ENCODE results near the gene LAT. TPM values are rescaled to one million over a fixed set of nuclear protein-coding genes. Genes with fewer than 3 reads are reported as not detected.

LAT gene
- total and polyA plus RNA-seq, 4 experiments from 2014 or later: 310 to 455 (median 346) TPM

- H3K27ac ChIP-seq (ENCODE audit: low read depth, low read length): peak overlapping the region; percentile 17
- Mint-ChIP-seq H3K27ac (peak overlapping the region in 4 of 7 donors; percentile 67 to 98 (median 90)), H3K9me3 (peaks cover 0 to 8% (median 6%) of the 10 kb centered on the region in 8 donors), H3K27me3 (no peaks in the 10 kb centered on the region), H3K36me3 (peaks cover 57 to 60% of the 10 kb centered on the region in 2 donors), H3K4me1 (peaks cover 27 to 57% (median 36%) of the 10 kb centered on the region in 4 donors), H3K4me3 (peak overlapping the region in 1 of 8 donors; percentile 99)
- H3K9me3 ChIP-seq (ENCODE audit: control insufficient read depth in 1 of 2, low read length in 2 of 2): no peaks in the 10 kb centered on the region
- CTCF ChIA-PET (ENCODE audit: partially characterized antibody): interaction anchor here (0.9 to 1.0 kb wide), 2 partner anchors 9 kb away, joined by 3 to 4 read pairs; partner anchors contain the start of gene SPNS1
- peaks cover 34% of the 10 kb centered on the region for H3K4me1 ChIP-seq (ENCODE audit: insufficient read depth, low read length)
- H3K27me3 ChIP-seq (ENCODE audit: insufficient read depth, low read length): no peaks in the 10 kb centered on the region
- intact Hi-C loops (cut with micrococcal nuclease): loop anchor here (10.0 kb wide), 1 partner anchor 92 kb away; no protein-coding TSS in a partner anchor
- no peak for DNase-seq
- peaks cover 40% of the 10 kb centered on the region for H3K36me3 ChIP-seq (ENCODE audit: insufficient read depth, low read length)
- no peak overlapping the region for H3K4me3 ChIP-seq (ENCODE audit: low read length in 2 of 2)
- POLR2A ChIA-PET (ENCODE audit: partially characterized antibody): interaction anchor here (1.0 to 8.4 kb wide), 4 partner anchors 7 to 40 kb away, joined by 3 to 155 read pairs (median 39); partner anchors contain the start of gene SPNS1
Observed at GRCh38 chr16:28982949-28983348, 1.9 kb upstream of the LAT start.

GRCh38 chr16:28983644-28984043 is 1.2 kb upstream of the LAT start:
- Histone ChIP-seq H3K27ac (ENCODE audit: low read depth, low read length) (peak overlapping the region; percentile 83), H3K36me3 (ENCODE audit: insufficient read depth, low read length) (peaks cover 40% of the 10 kb centered on the region), H3K9me3 (ENCODE audit: control insufficient read depth in 1 of 2, low read length in 2 of 2) (no peaks in the 10 kb centered on the region), H3K4me3 (ENCODE audit: low read length in 2 of 2) (no peak overlapping the region), H3K4me1 (ENCODE audit: insufficient read depth, low read length) (peaks cover 39% of the 10 kb centered on the region), H3K27me3 (ENCODE audit: insufficient read depth, low read length) (no peaks in the 10 kb centered on the region)
- Mint-ChIP-seq H3K36me3 (peaks cover 57 to 59% of the 10 kb centered on the region in 2 donors), H3K27me3 (no peaks in the 10 kb centered on the region), H3K27ac (peak overlapping the region; percentile 67 to 98 (median 91)), H3K4me3 (peak overlapping the region; percentile 30 to 99 (median 70)), H3K9me3 (peaks cover 0 to 8% (median 6%) of the 10 kb centered on the region in 8 donors), H3K4me1 (peaks cover 25 to 57% (median 35%) of the 10 kb centered on the region in 4 donors)
- POLR2A ChIA-PET (ENCODE audit: partially characterized antibody): interaction anchor here (0.6 to 10.4 kb wide), 10 partner anchors 8 to 1446 kb away, joined by 3 to 155 read pairs (median 20); partner anchors contain the start of genes DCTPP1, SPNS1 and TUFM
- intact Hi-C loops (cut with micrococcal nuclease): loop anchor here (2.0 to 10.0 kb wide), 2 partner anchors 33 to 91 kb away; partner anchors contain the start of gene NFATC2IP
- DNase-seq: no peak
- CTCF ChIA-PET (ENCODE audit: partially characterized antibody): interaction anchor here (1.0 to 1.2 kb wide), 2 partner anchors 10 to 41 kb away, joined by 3 read pairs; partner anchors contain the start of gene SPNS1

- H3K27ac Mint-ChIP-seq: peak overlapping the region; percentile 81 to 98 (median 91)
- peaks cover 0 to 8% (median 6%) of the 10 kb centered on the region in 8 donors for H3K9me3 Mint-ChIP-seq
- H3K4me3 Mint-ChIP-seq: peak overlapping the region; percentile 49 to 100 (median 99)
- Histone ChIP-seq H3K4me1 (ENCODE audit: insufficient read depth, low read length) (peaks cover 43% of the 10 kb centered on the region), H3K9me3 (ENCODE audit: control insufficient read depth in 1 of 2, low read length in 2 of 2) (no peaks in the 10 kb centered on the region), H3K36me3 (ENCODE audit: insufficient read depth, low read length) (peaks cover 37% of the 10 kb centered on the region), H3K27ac (ENCODE audit: low read depth, low read length) (peak overlapping the region; percentile 83), H3K27me3 (ENCODE audit: insufficient read depth, low read length) (no peaks in the 10 kb centered on the region), H3K4me3 (ENCODE audit: low read length in 2 of 2) (peak overlapping the region; percentile 61 to 81)
- intact Hi-C loops (cut with micrococcal nuclease): loop anchor here (2.0 to 10.0 kb wide), 2 partner anchors 33 to 91 kb away; partner anchors contain the start of gene NFATC2IP
- peaks cover 58 to 63% of the 10 kb centered on the region in 2 donors for H3K36me3 Mint-ChIP-seq
- peaks cover 27 to 60% (median 38%) of the 10 kb centered on the region in 4 donors for H3K4me1 Mint-ChIP-seq
- ChIA-PET POLR2A (ENCODE audit: partially characterized antibody) (interaction anchor here (0.6 to 10.4 kb wide), 12 partner anchors 8 to 1446 kb away, joined by 3 to 155 read pairs (median 20); partner anchors contain the start of genes DCTPP1, RABEP2, SPNS1 and TUFM), CTCF (ENCODE audit: partially characterized antibody) (interaction anchor here (0.8 to 1.2 kb wide), 4 partner anchors 10 to 41 kb away, joined by 3 to 7 read pairs (median 3); partner anchors contain the start of gene SPNS1)
- H3K27me3 Mint-ChIP-seq: no peaks in the 10 kb centered on the region
- no peak for DNase-seq
Observed at GRCh38 chr16:28984091-28984490, 761 bp upstream of the LAT start.

DNA sequence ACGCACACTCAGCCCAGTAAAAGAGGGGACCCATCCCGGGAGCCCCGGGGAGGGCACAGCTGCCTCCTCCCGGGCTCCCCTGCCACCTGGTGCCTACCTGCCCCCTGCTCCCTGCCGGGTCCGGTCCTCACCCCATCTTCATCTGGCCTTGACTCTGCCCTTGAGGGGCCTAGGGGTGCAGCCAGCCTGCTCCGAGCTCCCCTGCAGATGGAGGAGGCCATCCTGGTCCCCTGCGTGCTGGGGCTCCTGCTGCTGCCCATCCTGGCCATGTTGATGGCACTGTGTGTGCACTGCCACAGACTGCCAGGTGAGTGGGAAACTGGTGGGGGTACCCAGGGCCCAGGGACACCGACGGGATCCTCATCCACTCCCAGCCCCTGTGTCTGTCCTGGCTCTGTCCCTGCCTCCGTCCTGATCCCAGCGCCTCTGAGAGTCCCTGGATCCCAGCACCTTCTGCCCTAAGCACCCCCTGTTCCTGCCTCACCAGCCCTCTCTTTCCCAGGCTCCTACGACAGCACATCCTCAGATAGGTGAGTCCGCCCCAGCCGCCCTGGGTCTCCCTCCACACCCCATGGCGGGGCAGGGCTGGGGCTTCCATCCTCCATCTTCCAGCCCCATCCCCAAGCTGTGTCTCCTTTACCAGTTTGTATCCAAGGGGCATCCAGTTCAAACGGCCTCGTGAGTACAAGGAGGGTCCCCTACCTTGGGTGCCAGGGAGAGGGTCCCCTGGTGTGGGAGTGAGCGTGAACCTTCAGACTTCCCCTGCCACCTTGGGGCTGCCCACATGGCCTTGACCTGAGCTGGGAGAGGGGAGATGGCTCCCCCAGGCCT is 574 bp downstream of the LAT start:
- intact Hi-C loops (cut with micrococcal nuclease): loop anchor here (1.0 to 10.0 kb wide), 3 partner anchors 11 to 89 kb away; partner anchors contain the start of genes NFATC2IP and SPNS1
- ChIA-PET CTCF (ENCODE audit: partially characterized antibody) (interaction anchor here (1.2 to 5.0 kb wide), 6 partner anchors 7 to 39 kb away, joined by 3 to 41 read pairs (median 14); partner anchors contain the start of gene SPNS1), POLR2A (ENCODE audit: partially characterized antibody) (interaction anchor here (0.6 to 10.4 kb wide), 19 partner anchors 8 to 822 kb away, joined by 3 to 155 read pairs (median 7); partner anchors contain the start of genes NFATC2IP, RABEP2, SH2B1 and SPNS1)
- Histone ChIP-seq H3K36me3 (ENCODE audit: insufficient read depth, low read length) (peaks cover 46% of the 10 kb centered on the region), H3K27me3 (ENCODE audit: insufficient read depth, low read length) (no peaks in the 10 kb centered on the region), H3K4me3 (ENCODE audit: low read length in 2 of 2) (peak overlapping the region; percentile 96 to 97), H3K4me1 (ENCODE audit: insufficient read depth, low read length) (peaks cover 57% of the 10 kb centered on the region), H3K27ac (ENCODE audit: low read depth, low read length) (peak overlapping the region; percentile 83), H3K9me3 (ENCODE audit: control insufficient read depth in 1 of 2, low read length in 2 of 2) (no peaks in the 10 kb centered on the region)
- H3K4me3 Mint-ChIP-seq: peak overlapping the region; percentile 99 to 100 (median 100)
- DNase-seq: peak in 1 of 5 donors; percentile 55
- H3K27ac Mint-ChIP-seq: peak overlapping the region; percentile 94 to 98 (median 97)
- H3K27me3 Mint-ChIP-seq: no peaks in the 10 kb centered on the region
- H3K9me3 Mint-ChIP-seq: peaks cover 0 to 10% (median 6%) of the 10 kb centered on the region in 8 donors
- peaks cover 66 to 73% of the 10 kb centered on the region in 2 donors for H3K36me3 Mint-ChIP-seq
- peaks cover 36 to 74% (median 52%) of the 10 kb centered on the region in 4 donors for H3K4me1 Mint-ChIP-seq

GRCh38 chr16:28986046-28986445 is 1.2 kb downstream of the LAT start:
- Histone ChIP-seq H3K27ac (ENCODE audit: low read depth, low read length) (peak overlapping the region; percentile 83), H3K4me3 (ENCODE audit: low read length in 2 of 2) (peak overlapping the region; percentile 96 to 97), H3K36me3 (ENCODE audit: insufficient read depth, low read length) (peaks cover 47% of the 10 kb centered on the region), H3K27me3 (ENCODE audit: insufficient read depth, low read length) (no peaks in the 10 kb centered on the region), H3K4me1 (ENCODE audit: insufficient read depth, low read length) (peaks cover 62% of the 10 kb centered on the region), H3K9me3 (ENCODE audit: control insufficient read depth in 1 of 2, low read length in 2 of 2) (no peaks in the 10 kb centered on the region)
- H3K36me3 Mint-ChIP-seq: peaks cover 65 to 71% of the 10 kb centered on the region in 2 donors
- POLR2A ChIA-PET (ENCODE audit: partially characterized antibody): interaction anchor here (0.6 to 10.4 kb wide), 13 partner anchors 7 to 663 kb away, joined by 3 to 155 read pairs (median 17); partner anchors contain the start of genes NFATC2IP, RABEP2, SH2B1 and SPNS1
- peak overlapping the region; percentile 94 to 98 (median 97) for H3K27ac Mint-ChIP-seq
- H3K4me1 Mint-ChIP-seq: peaks cover 40 to 80% (median 57%) of the 10 kb centered on the region in 4 donors
- H3K27me3 Mint-ChIP-seq: no peaks in the 10 kb centered on the region
- CTCF ChIA-PET (ENCODE audit: partially characterized antibody): interaction anchor here (0.9 to 5.0 kb wide), 6 partner anchors 8 to 41 kb away, joined by 3 to 41 read pairs (median 14); partner anchors contain the start of gene SPNS1
- no peak for DNase-seq
- H3K4me3 Mint-ChIP-seq: peak overlapping the region; percentile 99 to 100 (median 100)
- peaks cover 0 to 10% (median 6%) of the 10 kb centered on the region in 8 donors for H3K9me3 Mint-ChIP-seq
- intact Hi-C loops (cut with micrococcal nuclease): loop anchor here (10.0 kb wide), 1 partner anchor 89 kb away; no protein-coding TSS in a partner anchor

GRCh38 chr16:28986492-28986891 is 1.6 kb downstream of the LAT start:
- H3K36me3 ChIP-seq (ENCODE audit: insufficient read depth, low read length): peaks cover 42% of the 10 kb centered on the region

More at GRCh38 chr16:28986492-28986891, 1.6 kb downstream of the LAT start:
- ChIA-PET CTCF (ENCODE audit: partially characterized antibody) (interaction anchor here (0.9 to 5.0 kb wide), 7 partner anchors 8 to 41 kb away, joined by 3 to 41 read pairs (median 10); partner anchors contain the start of gene SPNS1), POLR2A (ENCODE audit: partially characterized antibody) (interaction anchor here (0.6 to 10.4 kb wide), 15 partner anchors 11 to 716 kb away, joined by 3 to 155 read pairs (median 10); partner anchors contain the start of genes ATXN2L, NFATC2IP, RABEP2 and SH2B1)
- Mint-ChIP-seq H3K4me1 (peaks cover 40 to 80% (median 59%) of the 10 kb centered on the region in 4 donors), H3K4me3 (peak overlapping the region; percentile 99 to 100 (median 100)), H3K9me3 (peaks cover 0 to 8% (median 6%) of the 10 kb centered on the region in 8 donors), H3K27me3 (no peaks in the 10 kb centered on the region), H3K36me3 (peaks cover 61 to 70% of the 10 kb centered on the region in 2 donors), H3K27ac (peak overlapping the region; percentile 94 to 98 (median 97))
- intact Hi-C loops (cut with micrococcal nuclease): loop anchor here (10.0 kb wide), 1 partner anchor 88 kb away; no protein-coding TSS in a partner anchor
- H3K27me3 ChIP-seq (ENCODE audit: insufficient read depth, low read length): no peaks in the 10 kb centered on the region
- H3K4me3 ChIP-seq (ENCODE audit: low read length in 2 of 2): peak overlapping the region; percentile 96 to 97
- H3K27ac ChIP-seq (ENCODE audit: low read depth, low read length): peak overlapping the region; percentile 83
- H3K9me3 ChIP-seq (ENCODE audit: control insufficient read depth in 1 of 2, low read length in 2 of 2): no peaks in the 10 kb centered on the region
- H3K4me1 ChIP-seq (ENCODE audit: insufficient read depth, low read length): peaks cover 64% of the 10 kb centered on the region
- DNase-seq: peak in 1 of 5 donors; percentile 45

Data from CD4-positive, alpha-beta memory T cell (primary cell).